Measurements from ENCODE around the gene CAMKMT. TPM values are rescaled to one million over a fixed set of nuclear protein-coding genes. Genes with fewer than 3 reads are reported as not detected.

The CAMKMT gene
- total RNA-seq, 2 experiments from 2014 or later, result 11.9 to 13.9 TPM

- Histone ChIP-seq H3K4me1 (ENCODE audit: insufficient read depth, low read length) (no peaks in the 10 kb centered on the region), H3K9me3 (ENCODE audit: control insufficient read depth in 1 of 2, insufficient read depth in 1 of 2, low read length in 2 of 2) (peaks cover 7% of the 10 kb centered on the region in 2 experiments), H3K27me3 (ENCODE audit: control insufficient read depth in 1 of 2, insufficient read depth in 2 of 2, low read length in 2 of 2) (no peaks in the 10 kb centered on the region), H3K4me3 (ENCODE audit: low read length) (no peak overlapping the region), H3K27ac (ENCODE audit: low read depth in 1 of 2, low read length in 2 of 2) (no peak overlapping the region), H3K36me3 (ENCODE audit: insufficient read depth, low read length) (no peaks in the 10 kb centered on the region)
- CTCF ChIA-PET, result no interaction called here
- peaks cover 11% of the 10 kb centered on the region for H3K9me3 Mint-ChIP-seq
- no peak overlapping the region for H3K4me3 Mint-ChIP-seq
- H3K4me1 Mint-ChIP-seq (ENCODE audit: low read depth), result no peaks in the 10 kb centered on the region
- H3K27me3 Mint-ChIP-seq, result no peaks in the 10 kb centered on the region
- no peak overlapping the region for H3K27ac Mint-ChIP-seq
- TF ChIP-seq CTCF (IDR thresholded peaks at IDR 0.05), result no peak
- intact Hi-C loops (cut with DNase I, micrococcal nuclease), result no loop called here
- ATAC-seq (ENCODE audit: poor library complexity) (no peak), DNase-seq (no peak)
- H3K36me3 Mint-ChIP-seq (ENCODE audit: low read depth), result peaks cover 35% of the 10 kb centered on the region
- POLR2A ChIA-PET, result no interaction called here
Measured at GRCh38 chr2:44731505-44731904, 369.8 kb downstream of the CAMKMT start.

- Mint-ChIP-seq H3K27ac (no peak overlapping the region), H3K9me3 (peaks cover 14% of the 10 kb centered on the region), H3K27me3 (no peaks in the 10 kb centered on the region), H3K4me3 (no peak overlapping the region), H3K4me1 (ENCODE audit: low read depth) (no peaks in the 10 kb centered on the region), H3K36me3 (ENCODE audit: low read depth) (peaks cover 29% of the 10 kb centered on the region)
- CTCF ChIA-PET, result interaction anchor here (1.0 kb wide), 1 partner anchor 13 kb away, joined by 3 read pairs; no protein-coding TSS in a partner anchor
- POLR2A ChIA-PET, result no interaction called here
- intact Hi-C loops (cut with DNase I, micrococcal nuclease), result no loop called here
- no peaks in the 10 kb centered on the region for H3K27me3 ChIP-seq (ENCODE audit: control insufficient read depth in 1 of 2, insufficient read depth in 2 of 2, low read length in 2 of 2)
- no peak overlapping the region for H3K27ac ChIP-seq (ENCODE audit: low read depth in 1 of 2, low read length in 2 of 2)
- H3K4me1 ChIP-seq (ENCODE audit: insufficient read depth, low read length), result no peaks in the 10 kb centered on the region
- no peaks in the 10 kb centered on the region for H3K36me3 ChIP-seq (ENCODE audit: insufficient read depth, low read length)
- TF ChIP-seq CTCF (IDR thresholded peaks at IDR 0.05), result no peak
- ATAC-seq (ENCODE audit: poor library complexity) (no peak), DNase-seq (no peak)
- no peak overlapping the region for H3K4me3 ChIP-seq (ENCODE audit: low read length)
- H3K9me3 ChIP-seq (ENCODE audit: control insufficient read depth in 1 of 2, insufficient read depth in 1 of 2, low read length in 2 of 2), result peaks cover 7 to 14% of the 10 kb centered on the region in 2 experiments
Measured at GRCh38 chr2:44736270-44736942, 374.7 kb downstream of the CAMKMT start.

- CTCF ChIA-PET, result no interaction called here
- intact Hi-C loops (cut with DNase I, micrococcal nuclease), result no loop called here
- Histone ChIP-seq H3K9me3 (ENCODE audit: control insufficient read depth in 1 of 2, insufficient read depth in 1 of 2, low read length in 2 of 2) (peaks cover 1 to 14% of the 10 kb centered on the region in 2 experiments), H3K4me3 (ENCODE audit: low read length) (no peak overlapping the region), H3K27ac (ENCODE audit: low read depth in 1 of 2, low read length in 2 of 2) (no peak overlapping the region), H3K27me3 (ENCODE audit: control insufficient read depth in 1 of 2, insufficient read depth in 2 of 2, low read length in 2 of 2) (no peaks in the 10 kb centered on the region), H3K4me1 (ENCODE audit: insufficient read depth, low read length) (no peaks in the 10 kb centered on the region), H3K36me3 (ENCODE audit: insufficient read depth, low read length) (no peaks in the 10 kb centered on the region)
- Mint-ChIP-seq H3K27me3 (no peaks in the 10 kb centered on the region), H3K4me1 (ENCODE audit: low read depth) (no peaks in the 10 kb centered on the region), H3K27ac (no peak overlapping the region), H3K36me3 (ENCODE audit: low read depth) (peaks cover 32% of the 10 kb centered on the region), H3K9me3 (peaks cover 7% of the 10 kb centered on the region), H3K4me3 (no peak overlapping the region)
- TF ChIP-seq CTCF (IDR thresholded peaks at IDR 0.05), result no peak
- POLR2A ChIA-PET, result no interaction called here
- ATAC-seq (ENCODE audit: poor library complexity) (no peak), DNase-seq (no peak)
Measured at GRCh38 chr2:44740678-44741077, 378.9 kb downstream of the CAMKMT start.
